ENCODE measurements around the gene FKRP.
A peak's percentile ranks its signal among the peaks of the same experiment; 100 is the strongest.
"Not testable (repeated sequence)": the region's sequence is repeated elsewhere in the genome, so short reads cannot be mapped to it uniquely, and the experiment has no call there.

FKRP gene

GRCh38 chr19:46785054-46785979, 39.5 kb downstream of the FKRP start:
- DNase-seq (ENCODE audit: low read depth in 3 of 3) = no peak

- no peak for DNase-seq (ENCODE audit: low read depth in 3 of 3)
Observed at GRCh38 chr19:46785980-46786235, 40.1 kb downstream of the FKRP start.

GRCh38 chr19:46786236-46787039, 40.6 kb downstream of the FKRP start:
- DNase-seq (ENCODE audit: low read depth in 3 of 3) = peak; percentile 65 to 79 (median 77)

GRCh38 chr19:46787040-46787330, 41.1 kb downstream of the FKRP start:
- no peak for DNase-seq (ENCODE audit: low read depth in 3 of 3)

GRCh38 chr19:46787331-46788261, 41.7 kb downstream of the FKRP start:
- DNase-seq (ENCODE audit: low read depth in 3 of 3) = peak in 1 of 3 donors; percentile 22

- peak; percentile 99 to 100 (median 99) for DNase-seq (ENCODE audit: low read depth in 3 of 3)
Observed at GRCh38 chr19:46788262-46788967, 42.6 kb downstream of the FKRP start, which contains the start of gene SLC1A5. Gene SLC1A5, minus strand, starts transcription at chr19:46788594. Its CDS starts 629 bp downstream, at chr19:46787965.

GRCh38 chr19:46788968-46789338, 43.1 kb downstream of the FKRP start:
- no peak for DNase-seq (ENCODE audit: low read depth in 3 of 3)

GRCh38 chr19:46789371-46789770, 43.5 kb downstream of the FKRP start:
- DNase-seq (ENCODE audit: low read depth in 3 of 3) = no peak

GRCh38 chr19:46791944-46792343, 46.1 kb downstream of the FKRP start:
- DNase-seq (ENCODE audit: low read depth in 3 of 3) = no peak

GRCh38 chr19:46797881-46798280, 52.0 kb downstream of the FKRP start:
- no peak for DNase-seq (ENCODE audit: low read depth in 3 of 3)

GRCh38 chr19:46798713-46799112, 52.9 kb downstream of the FKRP start:
- no peak for DNase-seq (ENCODE audit: low read depth in 3 of 3)

GRCh38 chr19:46802152-46802551, 56.3 kb downstream of the FKRP start:
- DNase-seq (ENCODE audit: low read depth in 3 of 3) = no peak

GRCh38 chr19:46803555-46803954, 57.7 kb downstream of the FKRP start:
- no peak for DNase-seq (ENCODE audit: low read depth in 3 of 3)

- not testable (repeated sequence) for DNase-seq (ENCODE audit: low read depth in 3 of 3)
Observed at GRCh38 chr19:46804432-46804831, 58.6 kb downstream of the FKRP start.

- DNase-seq (ENCODE audit: low read depth in 3 of 3) = no peak
Observed at GRCh38 chr19:46806656-46807055, 60.8 kb downstream of the FKRP start.

All from stimulated activated CD4-positive, alpha-beta T cell treated with anti-CD3 and anti-CD28 coated beads, TNF-alpha, amount 100 ng/mL, for 48 hours (primary cell).